SK-N-SH treated with all-trans-retinoic acid at 6 μM for 48 hours (cell line): ENCODE results near the gene GABARAPL1.

Source experiments
- ARNTL ChIP-seq: fragments of 450-650 bp; formaldehyde crosslinking; IDR thresholded peaks from 2 replicates; pipeline ENCODE4 v1.5.0; 2020; ENCODE audit warnings: low read depth, mild to moderate bottlenecking, moderate library complexity, borderline replicate concordance
- PATZ1 ChIP-seq: fragments of 250-450 bp; sonication (Bioruptor Pico); IDR thresholded peaks from 2 replicates; pipeline ENCODE4 v1.8.0; 2020; ENCODE audit warnings: mild to moderate bottlenecking, moderate library complexity, borderline replicate concordance
- RARB ChIP-seq: fragments of 250-450 bp; sonication (Bioruptor Pico); IDR thresholded peaks from 2 replicates; pipeline ENCODE4 v1.8.0; 2021; ENCODE audit warnings: mild to moderate bottlenecking, moderate library complexity
- SNAI2 ChIP-seq: fragments of 250-450 bp; sonication (Bioruptor Pico); IDR thresholded peaks from 2 replicates; pipeline ENCODE4 v1.5.0; 2020; ENCODE audit warnings: mild to moderate bottlenecking, moderate library complexity
- TCF4 ChIP-seq: fragments of 250-450 bp; sonication (Bioruptor Pico); IDR thresholded peaks from 2 replicates; pipeline ENCODE4 v1.8.0; 2021; ENCODE audit warnings: mild to moderate bottlenecking, moderate library complexity, borderline replicate concordance
- TSHZ2 ChIP-seq: fragments of 250-450 bp; sonication (Bioruptor Pico); IDR thresholded peaks from 2 replicates; pipeline ENCODE4 v1.5.0; 2020; ENCODE audit warnings: mild to moderate bottlenecking, moderate library complexity
- ZFP3 ChIP-seq: fragments of 250-450 bp; sonication (Bioruptor Pico); IDR thresholded peaks from 2 replicates; pipeline ENCODE4 v1.5.0; 2020; ENCODE audit warnings: mild to moderate bottlenecking, moderate library complexity
- ZNF70 ChIP-seq: fragments of 450-650 bp; formaldehyde crosslinking; IDR thresholded peaks from 2 replicates; pipeline ENCODE4 v1.5.0; 2020; ENCODE audit warnings: mild to moderate bottlenecking, moderate library complexity
- TF ChIP-seq, protein P1 (sequence below): fragments of 250-450 bp; sonication (Bioruptor Pico); IDR thresholded peaks from 2 replicates; pipeline ENCODE4 v1.5.1; 2020; ENCODE audit warnings: low read depth, mild to moderate bottlenecking, moderate library complexity

GRCh38 chr12:10260927-10261326, 48.2 kb downstream of the GABARAPL1 start:
- TF ChIP-seq ARNTL (no peak), SNAI2 (no peak), TCF4 (CRISPR knock-in tag) (no peak), TSHZ2 (CRISPR knock-in tag) (no peak), PATZ1 (CRISPR knock-in tag) (no peak), ZFP3 (CRISPR knock-in tag) (no peak), ZNF70 (CRISPR knock-in tag) (no peak), RARB (no peak)
- TF ChIP-seq, protein P1, sequence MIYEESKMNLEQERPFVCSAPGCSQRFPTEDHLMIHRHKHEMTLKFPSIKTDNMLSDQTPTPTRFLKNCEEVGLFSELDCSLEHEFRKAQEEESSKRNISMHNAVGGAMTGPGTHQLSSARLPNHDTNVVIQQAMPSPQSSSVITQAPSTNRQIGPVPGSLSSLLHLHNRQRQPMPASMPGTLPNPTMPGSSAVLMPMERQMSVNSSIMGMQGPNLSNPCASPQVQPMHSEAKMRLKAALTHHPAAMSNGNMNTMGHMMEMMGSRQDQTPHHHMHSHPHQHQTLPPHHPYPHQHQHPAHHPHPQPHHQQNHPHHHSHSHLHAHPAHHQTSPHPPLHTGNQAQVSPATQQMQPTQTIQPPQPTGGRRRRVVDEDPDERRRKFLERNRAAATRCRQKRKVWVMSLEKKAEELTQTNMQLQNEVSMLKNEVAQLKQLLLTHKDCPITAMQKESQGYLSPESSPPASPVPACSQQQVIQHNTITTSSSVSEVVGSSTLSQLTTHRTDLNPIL: no peak
